GM12878 (cell line): ENCODE measurements around the gene PEX26. TPM values are rescaled to one million over a fixed set of nuclear protein-coding genes. Genes with fewer than 3 reads are reported as not detected.

Source experiments
- ATAC-seq: fragments of 200-7000 bp; cut with Tn5 transposase; 3 replicates; pipeline ENCODE4 v1.9.1; 2020; ENCODE audit warnings: mild to moderate bottlenecking, moderate library complexity
- BruUV-seq: library from RNA; stranded (reverse); fragments of 400-500 nt; replicated peaks from 2 replicates; lab custom pipeline; 2021; lab: Mats Ljungman, UMichigan
- CTCF ChIA-PET: fragments of 300-600 bp; sonication (Branson Sonifier 250); formaldehyde crosslinking; extraction: SDS; loops from one replicate; lab custom pipeline; 2021; ENCODE audit warnings: inconsistent platforms; lab: Yijun Ruan, JAX
- POLR2A ChIA-PET: fragments of 350-600 bp; formaldehyde crosslinking; extraction: SDS; loops from one replicate; lab custom pipeline; 2021; ENCODE audit warnings: inconsistent platforms; lab: Charles Lee
- RAD21 ChIA-PET: fragments of 300-600 bp; sonication (Branson Sonifier 250); formaldehyde crosslinking; loops from one replicate; lab custom pipeline; 2023; ENCODE audit warnings: antibody characterized with exemption; ENCODE audit not compliant: unreplicated experiment; lab: Charles Lee
- SMC1A ChIA-PET: fragments of 300-600 bp; sonication (Branson Sonifier 250); formaldehyde crosslinking; loops from one replicate; lab custom pipeline; 2023; ENCODE audit not compliant: unreplicated experiment, uncharacterized antibody; lab: Charles Lee
- DNase-seq: peaks from one replicate; pipeline ENCODE4 v3.0.0-alpha.2; 2011; ENCODE audit warnings: low read depth, low spot score
- FAIRE-seq: peaks from 3 replicates; lab custom pipeline; 2011; peaks lifted over from hg19 to GRCh38; lab: Jason Lieb, UNC
- H2AFZ ChIP-seq: 2 replicates; pipeline ENCODE4 v1.6.0; 2011; ENCODE audit warnings: low read depth, low read length, control low read depth; ENCODE audit not compliant: control insufficient read depth
- H3K27ac ChIP-seq: 2 replicates; pipeline ENCODE4 v1.5.1; 2011; ENCODE audit warnings: control low read depth; ENCODE audit not compliant: control insufficient read depth, insufficient read depth
- H3K27me3 ChIP-seq, 2 experiments: replicated peaks in 1 of 2; 2 replicates each; pipeline versions ENCODE4 v1.6.0 to v1.6.1; 2011; ENCODE audit warnings: low read length in 1 of 2; ENCODE audit not compliant: control insufficient read depth in 2 of 2, insufficient read depth in 2 of 2
- H3K36me3 ChIP-seq, 2 experiments: 2 replicates each; pipeline ENCODE4 v1.5.1; 2011; ENCODE audit warnings: low read length in 1 of 2; ENCODE audit not compliant: control insufficient read depth in 2 of 2, insufficient read depth in 2 of 2
- H3K4me1 ChIP-seq: 2 replicates; pipeline ENCODE4 v1.6.1; 2011; ENCODE audit warnings: mild to moderate bottlenecking, low read length, moderate library complexity, mixed read lengths; ENCODE audit not compliant: control insufficient read depth, insufficient read depth
- H3K4me2 ChIP-seq: 2 replicates; pipeline ENCODE4 v1.6.0; 2011; ENCODE audit warnings: control low read depth; ENCODE audit not compliant: control insufficient read depth, insufficient read depth
- H3K4me3 ChIP-seq: fragments of 200-600 bp; sonication (generic); 2 replicates; pipeline ENCODE4 v1.5.1; 2016
- H3K79me2 ChIP-seq: 2 replicates; pipeline ENCODE4 v1.6.0; 2011; ENCODE audit warnings: low read length; ENCODE audit not compliant: control insufficient read depth, insufficient read depth
- H3K9ac ChIP-seq: 2 replicates; pipeline ENCODE4 v1.8.0; 2011; ENCODE audit warnings: low read length, control low read depth, mixed read lengths; ENCODE audit not compliant: control insufficient read depth, insufficient read depth
- H3K9me3 ChIP-seq: replicated peaks from 3 replicates; pipeline ENCODE4 v1.5.1; 2011; ENCODE audit warnings: mild to moderate bottlenecking, low read length; ENCODE audit not compliant: control insufficient read depth, insufficient read depth
- H4K20me1 ChIP-seq: 2 replicates; pipeline ENCODE4 v1.6.0; 2011; ENCODE audit not compliant: control insufficient read depth, insufficient read depth
- CHD4 ChIP-seq: fragments of 200-600 bp; sonication (generic); IDR thresholded peaks from 2 replicates; pipeline ENCODE4 v1.6.1; 2016; ENCODE audit warnings: mild to moderate bottlenecking
- ETV6 ChIP-seq, 2 experiments: fragments of 450-650 bp in 1 of 2; IDR thresholded peaks in 1 of 2; conservative IDR thresholded peaks in 1 of 2; 2 replicates each; pipeline ENCODE4 v1.6.1; 2014; ENCODE audit warnings: antibody characterized with exemption in 1 of 2, borderline replicate concordance in 1 of 2, low read depth in 1 of 2, mild to moderate bottlenecking in 1 of 2, moderate library complexity in 1 of 2
- GABPA ChIP-seq: IDR thresholded peaks from 2 replicates; pipeline ENCODE4 v1.6.1; 2014; ENCODE audit warnings: antibody characterized with exemption, low read depth, mild to moderate bottlenecking, inconsistent platforms
- GATAD2B ChIP-seq: fragments of 450-650 bp; conservative IDR thresholded peaks from 2 replicates; pipeline ENCODE4 v1.6.1; 2017; ENCODE audit warnings: low read depth, mild to moderate bottlenecking, moderate library complexity
- HDAC2 ChIP-seq: fragments of 200-600 bp; sonication (generic); IDR thresholded peaks from 2 replicates; pipeline ENCODE4 v1.6.1; 2017
- HDAC6 ChIP-seq: fragments of 200-600 bp; sonication (generic); IDR thresholded peaks from one replicate; pipeline ENCODE4 v1.8.0; 2017; ENCODE audit warnings: antibody characterized with exemption; ENCODE audit not compliant: unreplicated experiment
- IKZF1 ChIP-seq: fragments of 450-650 bp; conservative IDR thresholded peaks from 2 replicates; pipeline ENCODE4 v1.6.1; 2017; ENCODE audit warnings: antibody characterized with exemption, mild to moderate bottlenecking
- IKZF2 ChIP-seq, 2 experiments: fragments of 450-650 bp; IDR thresholded peaks; 2 replicates each; pipeline ENCODE4 v1.6.1; 2017; ENCODE audit warnings: mild to moderate bottlenecking in 2 of 2, moderate library complexity in 2 of 2
- IRF4 ChIP-seq: IDR thresholded peaks from 2 replicates; pipeline ENCODE4 v1.6.1; 2011; ENCODE audit warnings: low read depth, low read length
- KLF5 ChIP-seq: fragments of 450-650 bp; IDR thresholded peaks from 2 replicates; pipeline ENCODE4 v1.6.1; 2014; ENCODE audit warnings: mild to moderate bottlenecking; ENCODE audit not compliant: partially characterized antibody
- MEF2B ChIP-seq: fragments of 450-650 bp; IDR thresholded peaks from 2 replicates; pipeline ENCODE4 v1.6.1; 2018; ENCODE audit warnings: mild to moderate bottlenecking, moderate library complexity; ENCODE audit not compliant: partially characterized antibody, poor library complexity, severe bottlenecking
- MLLT1 ChIP-seq: fragments of 450-650 bp; IDR thresholded peaks from 2 replicates; pipeline ENCODE4 v1.6.1; 2016; ENCODE audit warnings: mild to moderate bottlenecking
- NFIC ChIP-seq: IDR thresholded peaks from 2 replicates; pipeline ENCODE4 v1.6.1; 2012; ENCODE audit warnings: low read depth, mild to moderate bottlenecking, inconsistent platforms, low read length, moderate library complexity
- NR2F1 ChIP-seq: fragments of 450-650 bp; conservative IDR thresholded peaks from 2 replicates; pipeline ENCODE4 v1.6.1; 2017; ENCODE audit warnings: mild to moderate bottlenecking
- PAX5 ChIP-seq: IDR thresholded peaks from 2 replicates; pipeline ENCODE4 v1.6.1; 2011; ENCODE audit warnings: low read depth, low read length, borderline replicate concordance
- RAD51 ChIP-seq: fragments of 450-650 bp; IDR thresholded peaks from 2 replicates; pipeline ENCODE4 v1.6.1; 2016; ENCODE audit warnings: moderate library complexity, mild to moderate bottlenecking, inconsistent platforms
- SPI1 ChIP-seq: IDR thresholded peaks from 2 replicates; pipeline ENCODE4 v1.6.1; 2011; ENCODE audit warnings: low read depth, mild to moderate bottlenecking, low read length, moderate library complexity, borderline replicate concordance; ENCODE audit not compliant: insufficient read depth
- YY1 ChIP-seq: IDR thresholded peaks from 2 replicates; pipeline ENCODE4 v1.6.1; 2011; ENCODE audit warnings: low read depth, mild to moderate bottlenecking, low read length
- WGBS: methylation state at CpG from one replicate; pipeline ENCODE4 v1.1.6; 2016; ENCODE audit warnings: low lambda C conversion rate; ENCODE audit not compliant: insufficient replicate concordance, insufficient coverage; ENCODE audit errors: missing lambda C conversion rate; 5-methylcytosine and 5-hydroxymethylcytosine counted together
- in situ Hi-C: fragments of 300-500 bp; cut with MboI; formaldehyde crosslinking; loops from 9 replicates; pipeline ENCODE4 v1.14.3; 2018; ENCODE audit warnings: mixed read lengths
- intact Hi-C: fragments of 100-400 bp; cut with micrococcal nuclease; formaldehyde crosslinking; loops from one replicate; pipeline ENCODE4 v1.14.2; 2022; ENCODE audit not compliant: unreplicated experiment
- polyA plus RNA-seq, 11 experiments: library from polyadenylated mRNA; depleted of rRNA in 4 of 11; unstranded in 6 of 11; stranded (reverse) in 5 of 11; fragments of >200 nt; fragmentation: Nextera tagmentation in 4 of 11; fragmentation: Illumina TruSeq in 1 of 11; extraction: Ambion mirVana in 4 of 11; extraction: Trizol in 1 of 11; gene quantifications; 1 replicate in 1 of 11; 2 replicates in 10 of 11; pipeline versions ENCODE4 v1.2.1 to v1.2.3, GENCODE V29; 2011 to 2016; ENCODE audit warnings: inconsistent platforms in 2 of 11, missing spikeins in 2 of 11, low read depth in 1 of 11
- total RNA-seq, 4 experiments: library from RNA; depleted of rRNA in 3 of 4; stranded (reverse); fragments of >200 nt in 3 of 4; fragmentation: Illumina TruSeq in 1 of 4; extraction: Trizol in 1 of 4; gene quantifications; 2 replicates each; pipeline versions ENCODE4 v1.2.1 to v1.2.3, GENCODE V29; 2013 to 2021
- TF ChIP-seq, protein P1 (sequence below): IDR thresholded peaks from 2 replicates; pipeline ENCODE4 v1.6.1; 2011; ENCODE audit warnings: mild to moderate bottlenecking, low read depth, low read length, moderate library complexity; ENCODE audit not compliant: insufficient replicate concordance

Gene PEX26
- total and polyA plus RNA-seq, 10 of the 15 experiments (the other 5 are each of a cell fraction or from before 2014, with no cell fraction given) = 0.79 to 50.8 (median 22.4) TPM

GRCh38 chr22:18110954-18111758 lies 33.4 kb downstream of the PEX26 start:
- Histone ChIP-seq H3K4me3 (peak overlapping the region; percentile 65), H2AFZ (no peak overlapping the region; the same call in none of the 2 replicates), H3K79me2 (peaks cover 28% of the 10 kb centered on the region), H4K20me1 (no peaks in the 10 kb centered on the region), H3K9ac (peak overlapping the region; percentile 74), H3K36me3 (no peaks in the 10 kb centered on the region), H3K27ac (peak overlapping the region; percentile 67), H3K27me3 (no peaks in the 10 kb centered on the region; a peak in 1 of 4 replicates), H3K9me3 (peaks cover 12% of the 10 kb centered on the region; the same call in 2 of the 3 replicates), H3K4me2 (peak overlapping the region; percentile 79), H3K4me1 (peaks cover 33% of the 10 kb centered on the region)
- intact Hi-C loops (no loop called here), in situ Hi-C loops (no loop called here)
- FAIRE-seq (no peak), ATAC-seq (peak; percentile 5), DNase-seq (no peak)
- 30% methylated on average over 34 of the region's 39 CpGs for WGBS
- BruUV-seq = TSS peak; percentile 30
- CTCF ChIA-PET = interaction anchor here (1.5 to 5.9 kb wide), 3 partner anchors 19 to 39 kb away, joined by 6 to 36 read pairs (median 6); partner anchors contain the start of genes PEX26 and USP18
- POLR2A ChIA-PET = interaction anchor here (0.9 to 4.2 kb wide), 4 partner anchors 19 to 114 kb away, joined by 4 to 20 read pairs (median 6); no protein-coding TSS in a partner anchor
- RAD21 ChIA-PET = interaction anchor here (0.6 to 6.2 kb wide), 6 partner anchors 20 to 333 kb away, joined by 3 to 34 read pairs (median 6); partner anchors contain the start of genes PEX26 and USP18
- SMC1A ChIA-PET = interaction anchor here (0.9 to 2.4 kb wide), 7 partner anchors 11 to 53 kb away, joined by 3 to 7 read pairs (median 4); no protein-coding TSS in a partner anchor
- TF ChIP-seq, protein P1, sequence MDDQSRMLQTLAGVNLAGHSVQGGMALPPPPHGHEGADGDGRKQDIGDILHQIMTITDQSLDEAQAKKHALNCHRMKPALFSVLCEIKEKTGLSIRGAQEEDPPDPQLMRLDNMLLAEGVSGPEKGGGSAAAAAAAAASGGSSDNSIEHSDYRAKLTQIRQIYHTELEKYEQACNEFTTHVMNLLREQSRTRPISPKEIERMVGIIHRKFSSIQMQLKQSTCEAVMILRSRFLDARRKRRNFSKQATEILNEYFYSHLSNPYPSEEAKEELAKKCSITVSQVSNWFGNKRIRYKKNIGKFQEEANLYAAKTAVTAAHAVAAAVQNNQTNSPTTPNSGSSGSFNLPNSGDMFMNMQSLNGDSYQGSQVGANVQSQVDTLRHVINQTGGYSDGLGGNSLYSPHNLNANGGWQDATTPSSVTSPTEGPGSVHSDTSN = no peak
- peak; percentile 38 for TF ChIP-seq IKZF1
- TF ChIP-seq HDAC2 = no peak
- 0 out of 2 replicates have a peak, but pooled peaks have one; percentile 21 for TF ChIP-seq GATAD2B
- TF ChIP-seq MLLT1 = no peak
- TF ChIP-seq PAX5 = no peak
- TF ChIP-seq HDAC6 = no peak
- no peak for TF ChIP-seq YY1
- TF ChIP-seq IKZF2 (IDR thresholded peaks at IDR 0.05) = peak in 1 of 2 experiments; percentile 64; a peak in 2 of 4 replicates
- TF ChIP-seq NFIC = no peak
- TF ChIP-seq MEF2B = no peak
- 0 out of 2 replicates have a peak, but pooled peaks have one; percentile 16 for TF ChIP-seq NR2F1
- TF ChIP-seq GABPA = no peak
- TF ChIP-seq KLF5 = no peak
- peak; percentile 67; the same call in 1 of the 2 replicates for TF ChIP-seq SPI1
- no peak for TF ChIP-seq IRF4
- no peak for TF ChIP-seq CHD4
- TF ChIP-seq ETV6 (conservative IDR thresholded peaks at IDR 0.05 in 1 of 2, IDR thresholded peaks at IDR 0.05 in 1 of 2; ENCODE audit: borderline replicate concordance in 1 of 2, low read depth in 1 of 2) = no peak
- TF ChIP-seq RAD51 = no peak
